GM18526 (cell line): ENCODE measurements around the gene MRPL28.
A peak's percentile ranks its signal among the peaks of the same experiment; 100 is the strongest.

Experiments used
- POLR2A ChIP-seq: IDR thresholded peaks from 3 replicates; pipeline ENCODE4 v1.6.1; 2011; ENCODE audit not compliant: insufficient read length; ENCODE audit errors: extremely low read depth

MRPL28 gene

GRCh38 chr16:396605-397004 lies 26.3 kb upstream of the MRPL28 start:
- TF ChIP-seq POLR2A, result no peak

- TF ChIP-seq POLR2A, result no peak
Observed at GRCh38 chr16:396199-396598, 25.9 kb upstream of the MRPL28 start.

GRCh38 chr16:392450-393030 lies 22.2 kb upstream of the MRPL28 start:
- no peak for TF ChIP-seq POLR2A

- no peak for TF ChIP-seq POLR2A
Observed at GRCh38 chr16:391885-392335, 21.6 kb upstream of the MRPL28 start.

- no peak for TF ChIP-seq POLR2A
Observed at GRCh38 chr16:389352-389751, 19.0 kb upstream of the MRPL28 start.

GRCh38 chr16:386641-387156 lies 16.4 kb upstream of the MRPL28 start:
- TF ChIP-seq POLR2A, result no peak

GRCh38 chr16:383326-384051 lies 13.2 kb upstream of the MRPL28 start:
- TF ChIP-seq POLR2A, result peak; percentile 55

- TF ChIP-seq POLR2A, result peak; percentile 64
Observed at GRCh38 chr16:381789-382717, 11.7 kb upstream of the MRPL28 start, which contains the start of gene PGAP6. TSS of gene PGAP6 (minus strand) at chr16:381978. CDS start at chr16:381821, 157 bp downstream.

GRCh38 chr16:381012-381788 lies 10.9 kb upstream of the MRPL28 start:
- TF ChIP-seq POLR2A, result no peak

GRCh38 chr16:380762-381011 lies 10.3 kb upstream of the MRPL28 start:
- no peak for TF ChIP-seq POLR2A

GRCh38 chr16:379961-380761 lies 9.8 kb upstream of the MRPL28 start:
- no peak for TF ChIP-seq POLR2A

- TF ChIP-seq POLR2A, result no peak
Observed at GRCh38 chr16:379183-379960, 9.0 kb upstream of the MRPL28 start.

GRCh38 chr16:378821-379182 lies 8.5 kb upstream of the MRPL28 start:
- no peak for TF ChIP-seq POLR2A
